BLaER1 (cell line): ENCODE results near the gene PLA2G1B.
A peak's percentile ranks its signal among the peaks of the same experiment; 100 is the strongest.
"Not testable (repeated sequence)": the region's sequence is repeated elsewhere in the genome, so short reads cannot be mapped to it uniquely, and the experiment has no call there.

Experiments used
- H3K27ac ChIP-seq: shearing (Covaris generic); formaldehyde crosslinking; 2 replicates; pipeline ENCODE4 v1.8.1; 2022
- H3K27me3 ChIP-seq: shearing (Covaris generic); formaldehyde crosslinking; 2 replicates; pipeline ENCODE4 v1.8.1; 2022
- H3K36me3 ChIP-seq: shearing (Covaris generic); formaldehyde crosslinking; 2 replicates; pipeline ENCODE4 v1.8.1; 2022
- H3K4me1 ChIP-seq: shearing (Covaris generic); formaldehyde crosslinking; 2 replicates; pipeline ENCODE4 v1.8.1; 2022
- H3K4me2 ChIP-seq: shearing (Covaris generic); formaldehyde crosslinking; 2 replicates; pipeline ENCODE4 v1.8.1; 2022
- H3K4me3 ChIP-seq: shearing (Covaris generic); formaldehyde crosslinking; 2 replicates; pipeline ENCODE4 v1.8.1; 2022
- H3K9ac ChIP-seq: shearing (Covaris generic); formaldehyde crosslinking; 2 replicates; pipeline ENCODE4 v1.8.1; 2022
- H3K9me3 ChIP-seq: shearing (Covaris generic); formaldehyde crosslinking; 2 replicates; pipeline ENCODE4 v1.8.1; 2022
- H4K20me1 ChIP-seq: shearing (Covaris generic); formaldehyde crosslinking; 2 replicates; pipeline ENCODE4 v1.8.1; 2022
- Cebpa-rat ChIP-seq: shearing (Covaris generic); IDR thresholded peaks from 2 replicates; pipeline ENCODE4 v1.8.1; 2022

The PLA2G1B gene

DNA sequence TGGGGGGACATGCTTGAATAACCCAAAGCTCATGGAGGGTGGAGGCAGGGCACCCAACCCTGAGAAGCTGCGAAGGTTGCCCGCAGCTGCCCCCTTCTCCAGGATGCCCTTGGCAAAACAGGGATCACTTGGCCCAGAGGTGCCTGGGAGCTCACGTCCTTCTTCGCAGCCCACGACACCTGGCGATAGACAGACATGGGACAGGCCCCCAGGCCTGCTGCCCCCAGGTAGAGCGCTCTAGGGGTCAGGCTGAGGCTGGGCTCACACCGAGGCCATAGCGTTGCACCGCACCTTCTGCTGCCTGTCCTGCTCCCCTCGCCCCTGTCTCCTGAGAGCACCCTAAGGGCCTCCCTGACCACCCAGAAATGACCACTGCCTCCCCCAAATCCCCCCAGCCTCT is 20.2 kb upstream of the PLA2G1B start:
- H4K20me1 ChIP-seq = no peaks in the 10 kb centered on the region
- H3K9ac ChIP-seq = no peak overlapping the region
- no peaks in the 10 kb centered on the region for H3K36me3 ChIP-seq
- no peaks in the 10 kb centered on the region for H3K27me3 ChIP-seq
- H3K9me3 ChIP-seq = no peaks in the 10 kb centered on the region
- no peak overlapping the region for H3K4me2 ChIP-seq
- no peak overlapping the region for H3K4me3 ChIP-seq
- H3K27ac ChIP-seq = no peak overlapping the region
- peaks cover 10% of the 10 kb centered on the region for H3K4me1 ChIP-seq
- TF ChIP-seq Cebpa-rat = no peak

DNA sequence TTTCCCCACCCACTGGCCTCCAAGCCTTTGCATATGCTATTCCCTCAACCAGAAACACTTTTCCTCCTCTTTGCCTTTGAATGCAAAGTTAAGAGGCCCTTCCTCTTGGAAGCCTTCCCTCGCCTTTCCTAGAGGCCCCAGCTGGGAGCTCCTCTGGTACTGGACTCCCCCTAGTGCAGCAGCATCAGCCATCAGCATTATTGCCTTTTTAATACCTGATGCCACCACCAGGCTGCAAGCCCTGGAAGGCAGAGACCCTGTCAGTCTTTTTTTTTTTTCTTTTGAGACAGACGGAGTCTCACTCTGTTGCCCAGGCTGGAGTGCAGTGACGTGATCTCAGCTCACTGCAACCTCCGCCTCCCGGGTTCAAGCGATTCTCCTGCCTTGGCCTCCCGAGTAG is 19.1 kb upstream of the PLA2G1B start:
- TF ChIP-seq Cebpa-rat = no peak
- no peaks in the 10 kb centered on the region for H3K36me3 ChIP-seq

DNA sequence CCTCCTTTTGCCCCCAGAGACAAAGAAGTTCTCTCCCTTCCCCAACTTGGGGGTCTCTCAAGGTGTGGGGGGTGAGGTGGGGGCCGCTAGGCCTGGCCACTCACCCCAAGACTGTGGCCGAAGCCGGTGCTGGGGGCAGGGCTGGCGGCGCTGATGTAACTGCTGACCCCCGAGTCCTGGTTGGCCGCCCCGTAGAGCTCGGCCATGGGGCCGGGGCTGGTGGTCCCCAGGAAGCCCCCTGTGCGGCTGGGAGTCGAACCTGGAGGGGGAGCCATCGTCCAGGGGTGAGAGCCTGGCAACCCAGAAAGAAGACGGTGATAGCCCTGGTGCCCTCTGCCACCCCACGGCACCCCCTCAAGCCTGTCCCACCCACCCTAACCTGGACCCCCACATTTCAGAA is 18.5 kb upstream of the PLA2G1B start:
- Histone ChIP-seq H3K9me3 (no peaks in the 10 kb centered on the region), H3K36me3 (no peaks in the 10 kb centered on the region), H3K4me1 (peaks cover 10% of the 10 kb centered on the region), H3K9ac (no peak overlapping the region), H3K4me2 (no peak overlapping the region), H3K27me3 (no peaks in the 10 kb centered on the region), H3K4me3 (no peak overlapping the region), H3K27ac (no peak overlapping the region), H4K20me1 (no peaks in the 10 kb centered on the region)
- TF ChIP-seq Cebpa-rat = no peak

More for the DNA sequence above, 19.1 kb upstream of the PLA2G1B start:
- Histone ChIP-seq H4K20me1 (no peaks in the 10 kb centered on the region), H3K4me1 (peaks cover 10% of the 10 kb centered on the region), H3K27ac (no peak overlapping the region), H3K27me3 (no peaks in the 10 kb centered on the region), H3K4me2 (no peak overlapping the region), H3K9ac (no peak overlapping the region), H3K9me3 (no peaks in the 10 kb centered on the region), H3K4me3 (no peak overlapping the region)

DNA sequence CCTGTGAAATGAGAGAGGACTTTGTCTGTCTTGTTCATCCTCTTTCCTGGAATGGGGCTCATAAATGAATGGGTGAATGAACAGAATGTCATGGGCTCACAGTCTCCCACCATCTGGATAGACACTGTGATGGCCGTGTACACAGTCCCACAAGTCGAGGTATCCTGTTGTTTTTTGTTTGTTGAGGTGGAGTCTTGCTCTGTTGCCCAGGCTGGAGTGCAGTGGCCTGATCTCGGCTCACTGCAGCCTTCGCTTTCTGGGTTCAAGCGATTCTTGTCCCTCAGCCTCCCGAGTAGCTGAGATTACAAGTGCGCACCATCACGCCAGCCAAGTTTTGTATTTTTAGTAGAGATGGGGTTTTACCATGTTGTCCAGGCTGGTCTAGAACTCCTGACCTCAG is 16.1 kb upstream of the PLA2G1B start:
- H3K4me3 ChIP-seq = no peak overlapping the region
- no peak overlapping the region for H3K27ac ChIP-seq

DNA sequence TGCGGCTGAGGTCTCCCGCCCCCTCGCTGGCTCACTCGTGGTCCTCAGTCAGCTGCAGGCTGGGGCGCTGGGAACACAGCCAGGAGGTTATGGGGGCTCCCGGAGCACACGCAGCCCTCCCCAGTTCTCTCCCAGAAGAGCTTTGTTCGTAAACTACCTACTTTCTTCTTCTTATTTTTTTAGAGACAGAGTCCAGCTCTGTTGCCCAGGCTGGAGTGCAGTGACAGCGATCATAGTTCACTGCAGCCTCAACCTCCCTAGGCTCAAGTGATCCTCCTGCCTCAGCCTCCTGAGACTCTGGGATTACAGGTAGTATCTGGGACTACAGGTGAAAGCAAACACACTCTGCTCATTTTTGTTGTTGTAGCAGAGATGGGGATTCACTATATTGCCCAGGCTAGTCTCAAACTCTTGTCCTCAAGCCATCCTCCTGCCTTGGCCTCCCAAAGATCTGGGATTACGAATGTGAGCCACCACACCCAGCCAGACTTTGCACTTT is 15.5 kb upstream of the PLA2G1B start:
- Histone ChIP-seq H3K9me3 (peaks cover 13% of the 10 kb centered on the region), H4K20me1 (no peaks in the 10 kb centered on the region), H3K9ac (no peak overlapping the region), H3K27me3 (no peaks in the 10 kb centered on the region), H3K27ac (no peak overlapping the region), H3K4me3 (no peak overlapping the region), H3K36me3 (no peaks in the 10 kb centered on the region), H3K4me2 (no peak overlapping the region), H3K4me1 (peaks cover 10% of the 10 kb centered on the region)
- no peak for TF ChIP-seq Cebpa-rat

More for the DNA sequence above, 16.1 kb upstream of the PLA2G1B start:
- no peaks in the 10 kb centered on the region for H4K20me1 ChIP-seq
- H3K9me3 ChIP-seq = peaks cover 7% of the 10 kb centered on the region
- H3K4me2 ChIP-seq = no peak overlapping the region
- peaks cover 10% of the 10 kb centered on the region for H3K4me1 ChIP-seq
- H3K9ac ChIP-seq = no peak overlapping the region
- H3K27me3 ChIP-seq = no peaks in the 10 kb centered on the region
- no peak for TF ChIP-seq Cebpa-rat
- no peaks in the 10 kb centered on the region for H3K36me3 ChIP-seq

DNA sequence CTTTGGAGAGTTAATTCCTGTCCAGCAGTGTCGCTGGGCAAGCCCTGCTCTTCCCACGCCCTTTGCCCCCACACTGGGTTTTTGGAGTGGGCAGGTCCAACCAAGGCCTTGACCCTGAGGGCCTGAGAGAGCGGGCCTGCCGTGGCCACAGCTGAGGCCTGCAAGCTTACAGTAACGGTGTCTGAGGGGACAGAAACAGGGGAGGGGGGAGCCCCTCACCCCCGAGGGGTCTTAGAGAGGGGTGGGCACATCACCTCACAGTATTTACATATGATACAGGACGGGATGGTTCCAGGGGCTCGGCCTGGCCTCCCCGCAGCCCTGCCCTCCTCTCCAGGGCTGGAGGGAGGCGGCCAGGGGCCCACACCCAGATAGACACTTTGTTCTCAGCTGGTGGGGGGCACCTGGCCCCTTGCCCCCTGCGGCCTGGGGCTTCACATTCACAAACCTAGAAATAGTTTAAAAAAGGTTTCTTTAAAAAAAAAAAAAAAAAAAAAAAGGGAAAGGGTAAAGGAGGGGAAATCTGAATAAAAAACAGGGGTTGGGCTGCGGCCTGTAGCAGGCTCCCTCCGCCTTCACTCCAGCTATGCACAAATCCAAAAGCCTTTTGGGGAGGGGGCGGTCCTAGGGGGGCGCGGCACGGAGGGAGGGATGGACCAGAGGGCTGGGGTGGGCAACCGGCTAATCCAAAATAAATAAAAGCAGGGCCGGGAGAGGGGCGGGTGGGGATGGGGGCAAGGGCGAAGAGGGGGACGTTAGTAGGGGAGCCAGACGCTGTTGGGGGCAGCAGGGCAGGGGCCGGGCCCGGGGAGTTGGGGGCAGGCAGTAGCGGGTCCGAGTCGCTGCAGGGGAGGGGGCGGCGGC is 14.8 kb upstream of the PLA2G1B start:
- TF ChIP-seq Cebpa-rat = no peak
- no peak overlapping the region for H3K9ac ChIP-seq
- no peak overlapping the region for H3K4me2 ChIP-seq
- no peaks in the 10 kb centered on the region for H3K27me3 ChIP-seq
- no peak overlapping the region for H3K27ac ChIP-seq
- peaks cover 20% of the 10 kb centered on the region for H3K9me3 ChIP-seq
- H3K4me1 ChIP-seq = peaks cover 10% of the 10 kb centered on the region
- no peaks in the 10 kb centered on the region for H4K20me1 ChIP-seq
- H3K4me3 ChIP-seq = no peak overlapping the region
- H3K36me3 ChIP-seq = no peaks in the 10 kb centered on the region

DNA sequence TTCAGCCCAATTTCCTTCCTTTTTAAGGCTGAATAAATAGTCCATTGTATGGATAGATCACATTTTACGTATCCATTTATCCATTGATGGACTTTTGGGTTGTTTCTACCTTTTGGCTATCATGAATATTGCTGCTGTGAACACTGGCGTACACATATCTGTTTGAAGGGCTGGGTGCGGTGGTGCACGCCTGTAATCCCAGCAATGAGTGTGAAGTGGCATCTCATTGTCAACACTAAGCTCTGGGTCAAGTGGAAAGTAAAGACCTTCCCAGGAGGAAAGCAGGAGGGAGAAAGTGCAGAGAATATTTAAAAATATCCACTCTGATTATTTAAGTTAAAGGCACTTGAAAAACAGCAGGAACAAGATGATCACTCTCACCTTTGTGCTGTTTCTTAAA is 11.7 kb upstream of the PLA2G1B start:
- Histone ChIP-seq H3K4me1 (no peaks in the 10 kb centered on the region), H3K27me3 (no peaks in the 10 kb centered on the region), H3K9me3 (peaks cover 45% of the 10 kb centered on the region), H4K20me1 (no peaks in the 10 kb centered on the region), H3K36me3 (no peaks in the 10 kb centered on the region), H3K4me3 (no peak overlapping the region), H3K9ac (no peak overlapping the region), H3K27ac (no peak overlapping the region), H3K4me2 (no peak overlapping the region)
- no peak for TF ChIP-seq Cebpa-rat

DNA sequence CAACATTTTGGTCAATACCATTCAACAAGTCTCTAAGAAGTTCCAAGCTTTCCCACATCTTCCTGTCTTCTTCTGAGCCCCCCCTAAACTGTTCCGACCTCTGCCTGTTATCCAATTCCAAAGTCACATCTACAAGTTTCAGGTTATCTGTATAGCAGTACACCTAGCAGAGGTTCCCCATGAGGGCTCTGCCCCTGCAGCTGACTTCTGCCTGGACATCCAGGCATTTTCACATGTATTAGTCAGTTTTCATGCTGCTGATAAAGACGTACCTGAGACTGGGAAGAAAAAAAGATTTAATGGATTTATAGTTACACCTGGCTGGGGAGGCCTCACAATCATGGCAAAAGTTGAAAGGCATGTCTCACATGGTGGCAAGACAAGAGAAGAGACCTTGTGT is 10.2 kb upstream of the PLA2G1B start:
- Histone ChIP-seq H3K36me3 (no peaks in the 10 kb centered on the region), H3K27me3 (no peaks in the 10 kb centered on the region), H3K9me3 (peaks cover 45% of the 10 kb centered on the region), H3K27ac (no peak overlapping the region), H4K20me1 (no peaks in the 10 kb centered on the region), H3K4me1 (no peaks in the 10 kb centered on the region), H3K4me2 (no peak overlapping the region), H3K4me3 (no peak overlapping the region), H3K9ac (no peak overlapping the region)
- TF ChIP-seq Cebpa-rat = no peak

DNA sequence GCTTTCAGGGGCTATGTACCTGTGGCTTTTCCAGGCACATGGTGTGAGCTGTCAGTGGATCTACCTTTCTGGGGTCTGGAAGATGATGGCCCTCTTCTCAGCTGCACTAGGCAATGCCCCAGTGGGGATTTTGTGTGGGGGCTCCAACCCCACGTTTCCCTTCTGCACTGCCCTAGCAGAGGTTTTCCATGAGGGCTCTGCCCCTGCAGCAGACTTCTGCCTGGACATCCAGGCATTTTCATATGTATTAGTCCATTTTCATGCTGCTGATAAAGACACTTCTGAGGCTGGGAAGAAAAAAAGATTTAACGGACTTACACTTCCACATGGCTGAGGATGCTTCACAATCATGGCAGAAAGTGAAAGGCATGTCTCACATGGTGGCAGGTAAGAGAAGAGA is 8.8 kb upstream of the PLA2G1B start:
- H3K9ac ChIP-seq, H3K4me1 ChIP-seq, H3K27ac ChIP-seq, H3K4me2 ChIP-seq, H3K36me3 ChIP-seq, H4K20me1 ChIP-seq, H3K27me3 ChIP-seq: not testable (repeated sequence)
- peak overlapping the region; percentile 14; the same call in 1 of the 2 replicates for H3K4me3 ChIP-seq
- peaks cover 45% of the 10 kb centered on the region for H3K9me3 ChIP-seq

DNA sequence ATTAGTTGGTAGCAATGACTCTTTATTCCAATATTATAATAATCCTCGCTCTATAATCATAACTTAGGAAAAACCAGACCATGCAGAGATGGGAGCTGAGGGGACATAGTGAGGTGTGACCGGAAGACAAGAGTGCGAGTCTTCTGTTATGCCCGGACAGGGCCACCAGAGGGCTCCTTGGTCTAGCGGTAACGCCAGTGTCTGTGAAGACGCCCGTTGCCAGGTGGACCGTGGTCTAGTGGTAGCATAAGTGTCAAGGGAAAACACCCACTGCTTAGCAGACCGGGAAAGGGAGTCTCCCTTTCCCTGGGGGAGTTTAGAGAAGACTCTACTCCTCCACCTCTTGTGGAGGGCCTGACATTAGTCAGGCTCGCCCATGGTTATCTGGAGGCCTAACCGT is 7.9 kb upstream of the PLA2G1B start:
- H3K36me3 ChIP-seq, H3K9ac ChIP-seq, H3K27ac ChIP-seq, H3K4me1 ChIP-seq, H3K4me3 ChIP-seq, H4K20me1 ChIP-seq, H3K4me2 ChIP-seq, H3K27me3 ChIP-seq: not testable (repeated sequence)
- peaks cover 45% of the 10 kb centered on the region for H3K9me3 ChIP-seq

DNA sequence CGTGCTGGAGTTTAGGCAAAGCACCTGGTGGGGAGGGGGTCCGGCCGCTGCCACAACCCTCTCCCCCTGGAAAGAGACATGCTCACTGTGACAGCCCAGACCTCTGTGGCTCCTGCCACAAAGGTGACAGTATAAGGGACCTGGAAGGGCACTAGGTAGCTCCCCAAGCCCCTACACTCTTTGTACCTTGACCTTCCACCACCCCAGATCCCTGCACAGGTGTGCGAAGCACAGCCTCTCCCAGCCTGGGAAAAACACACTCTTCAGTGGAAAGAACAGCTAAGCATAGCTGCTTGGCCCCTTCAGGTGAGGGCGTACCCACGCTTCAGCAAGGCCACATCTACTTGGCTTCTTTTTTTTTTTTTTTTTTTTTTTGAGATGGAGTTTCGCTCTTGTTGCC is 4.9 kb upstream of the PLA2G1B start:
- Histone ChIP-seq H4K20me1 (no peaks in the 10 kb centered on the region), H3K4me2 (no peak overlapping the region), H3K27me3 (no peaks in the 10 kb centered on the region), H3K4me1 (no peaks in the 10 kb centered on the region), H3K36me3 (no peaks in the 10 kb centered on the region), H3K9ac (no peak overlapping the region), H3K9me3 (peaks cover 27% of the 10 kb centered on the region), H3K4me3 (no peak overlapping the region), H3K27ac (no peak overlapping the region)
- no peak for TF ChIP-seq Cebpa-rat
